GM19043 (cell line): Measurements from ENCODE around the gene CSMD2.

ENCODE experiments used
- ATAC-seq: cut with Tn5 transposase; IDR thresholded peaks from one replicate; pipeline ENCODE4 v1.9.1; 2021; ENCODE audit warnings: low read depth; ENCODE audit not compliant: unreplicated experiment

Gene CSMD2

DNA sequence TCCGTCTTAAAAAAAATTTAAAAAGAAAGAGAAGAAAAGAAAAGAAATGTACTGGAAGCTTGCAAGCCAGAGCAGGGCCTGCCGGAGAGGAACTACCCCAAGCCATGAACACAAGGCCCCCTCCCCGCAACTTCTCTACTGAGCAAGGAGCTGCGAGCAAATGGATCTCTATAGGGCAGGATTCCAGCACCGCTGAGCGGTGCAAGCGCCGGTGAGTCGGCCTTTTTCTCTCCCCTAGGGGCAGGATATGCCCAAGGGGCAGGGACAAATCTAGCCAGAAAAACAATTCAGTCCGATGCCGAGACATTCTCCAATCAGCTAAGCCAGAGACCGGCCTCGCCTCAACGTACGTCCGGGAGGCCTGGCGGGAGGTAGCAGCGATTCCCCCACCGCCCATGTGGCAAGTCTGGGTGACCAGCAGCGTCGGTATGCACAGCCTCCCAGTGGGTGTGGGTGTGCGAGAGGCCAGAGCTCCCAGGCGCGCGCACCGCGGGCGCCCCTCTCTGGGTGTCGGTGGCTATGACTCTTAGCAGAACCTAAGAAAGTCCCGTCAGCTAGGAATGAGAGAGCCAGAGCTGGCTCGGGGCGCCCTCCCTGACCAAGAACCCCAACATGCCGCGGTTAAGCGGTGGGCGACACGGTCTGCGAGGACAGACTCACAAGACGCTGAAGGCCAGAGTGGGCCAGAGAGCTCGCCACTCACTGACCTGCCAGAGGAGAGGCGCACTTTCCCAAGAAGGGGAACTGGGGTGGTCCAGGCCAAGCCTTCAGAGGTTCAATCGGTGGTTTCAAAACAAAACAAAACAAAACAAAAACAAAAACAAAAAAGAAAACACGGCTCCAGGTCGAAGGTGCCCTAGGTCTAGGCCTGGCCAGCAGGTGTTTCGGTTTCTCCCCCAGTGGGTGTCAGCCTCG is 1.9 kb downstream of the CSMD2 start:
- no peak for ATAC-seq

DNA sequence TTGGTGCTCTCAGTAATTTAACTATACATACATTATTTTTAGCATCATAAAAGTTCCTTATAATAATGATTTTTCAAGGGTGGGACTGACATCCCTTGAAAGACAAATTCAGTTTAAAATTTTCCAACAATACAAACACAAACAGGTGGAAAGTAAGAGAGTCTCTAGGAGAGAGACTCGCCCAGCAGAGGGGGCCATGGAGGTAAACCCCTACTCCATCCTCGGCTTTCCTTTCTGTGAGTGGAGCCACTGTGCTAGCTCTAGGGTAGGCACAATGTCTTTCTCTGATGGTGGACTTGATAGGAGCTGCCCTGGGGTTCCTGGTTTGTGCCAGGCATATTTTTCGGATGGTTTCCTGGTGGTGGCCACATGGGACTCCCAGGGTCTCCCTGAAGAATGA is 8.3 kb downstream of the CSMD2 start:
- ATAC-seq: no peak

DNA sequence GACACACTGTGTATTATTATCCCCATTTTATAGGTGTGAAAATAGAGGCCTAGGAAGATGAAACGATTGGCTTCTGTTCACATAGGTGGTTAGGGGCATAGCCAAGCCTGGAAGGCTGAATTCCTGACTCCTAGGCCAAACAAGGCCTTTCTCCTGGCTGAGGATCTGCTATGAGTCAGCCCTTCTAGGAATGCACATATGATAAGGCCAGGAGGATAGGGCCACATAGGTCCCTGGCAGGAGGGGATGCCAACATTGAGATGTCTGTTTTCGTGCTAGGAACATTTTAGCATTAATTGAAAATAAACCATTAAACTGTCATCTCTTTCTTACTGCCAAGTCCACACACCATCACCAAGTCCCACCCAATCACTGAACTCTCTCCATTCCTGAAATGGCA is 9.2 kb downstream of the CSMD2 start:
- no peak for ATAC-seq

- no peak for ATAC-seq
Measured at GRCh38 chr1:34153246-34153645, 11.8 kb downstream of the CSMD2 start.

DNA sequence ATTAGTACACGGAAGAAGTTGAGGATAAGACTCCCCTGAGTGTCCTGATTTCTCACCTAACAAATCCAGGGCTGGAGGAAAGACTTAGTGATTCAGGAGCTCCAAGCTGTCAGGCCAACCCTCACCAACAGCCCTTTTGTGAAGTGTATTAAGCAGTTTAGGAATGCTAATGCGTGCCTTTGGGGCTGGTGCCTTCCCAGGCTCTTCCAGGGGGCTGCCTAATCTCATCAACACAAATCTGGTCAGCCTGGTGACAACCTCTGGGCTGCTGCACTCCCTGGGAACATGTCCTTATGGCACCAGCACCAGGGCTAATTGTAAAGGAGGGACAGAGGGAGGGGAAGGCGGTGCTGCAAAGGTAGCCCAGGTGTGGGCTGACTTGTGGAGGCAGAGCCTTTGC is 15.5 kb downstream of the CSMD2 start:
- ATAC-seq: no peak

GRCh38 chr1:34147301-34147700 is 17.7 kb downstream of the CSMD2 start:
- ATAC-seq: no peak

DNA sequence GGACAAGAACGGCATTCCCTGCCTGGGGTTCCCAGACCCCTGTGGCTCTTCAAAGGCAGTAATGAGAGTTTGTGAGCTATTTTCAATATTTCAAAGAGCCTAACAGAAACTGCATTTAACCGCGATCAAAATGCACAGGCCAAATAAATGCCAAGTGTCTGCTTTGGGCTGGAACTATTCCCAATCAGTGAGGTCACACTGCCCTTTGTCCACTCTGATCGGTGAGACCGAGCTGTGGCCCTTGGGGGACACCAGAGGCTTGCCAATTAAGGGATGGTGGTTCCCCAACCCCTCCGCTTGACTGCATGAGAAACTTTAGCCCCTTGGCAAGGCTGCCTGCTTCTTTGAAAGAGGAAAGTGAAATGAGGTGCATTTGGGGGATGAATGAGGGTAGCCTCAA is 20.3 kb downstream of the CSMD2 start:
- no peak for ATAC-seq

GRCh38 chr1:34143975-34144374 is 21.1 kb downstream of the CSMD2 start:
- no peak for ATAC-seq

GRCh38 chr1:34140011-34140676 is 24.9 kb downstream of the CSMD2 start:
- no peak for ATAC-seq

DNA sequence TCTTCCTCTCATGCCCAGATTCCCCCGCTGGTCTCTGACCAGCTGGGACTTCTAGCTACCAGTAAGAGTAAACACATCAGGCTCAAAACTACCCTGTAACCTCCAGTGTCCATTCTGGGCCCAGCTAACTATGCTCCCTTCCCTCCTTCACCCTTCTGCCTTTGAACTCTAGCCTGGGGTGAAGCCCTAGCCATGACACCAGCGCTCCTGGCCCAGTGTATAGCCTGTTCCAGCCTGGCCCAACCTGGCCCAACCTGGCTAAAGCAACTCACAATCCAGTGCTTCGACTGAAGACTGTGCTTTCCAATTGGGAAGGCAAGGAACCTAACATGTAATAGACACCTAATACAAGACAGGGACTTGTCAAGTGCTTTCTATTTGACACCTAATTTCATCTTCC is 27.6 kb downstream of the CSMD2 start:
- ATAC-seq: no peak

DNA sequence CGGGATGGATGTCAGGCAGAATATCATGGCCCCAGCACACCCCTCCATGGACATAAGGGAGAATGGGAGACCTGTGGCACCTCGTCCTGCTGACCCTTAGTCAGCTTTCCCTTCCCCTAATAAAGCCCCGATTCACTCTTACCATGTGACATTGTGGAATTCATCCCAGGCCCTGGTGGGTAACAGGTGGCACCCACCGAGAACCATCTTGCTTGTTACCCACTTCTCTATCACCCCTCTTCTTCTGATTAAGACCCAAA is 32.9 kb downstream of the CSMD2 start:
- ATAC-seq: no peak

DNA sequence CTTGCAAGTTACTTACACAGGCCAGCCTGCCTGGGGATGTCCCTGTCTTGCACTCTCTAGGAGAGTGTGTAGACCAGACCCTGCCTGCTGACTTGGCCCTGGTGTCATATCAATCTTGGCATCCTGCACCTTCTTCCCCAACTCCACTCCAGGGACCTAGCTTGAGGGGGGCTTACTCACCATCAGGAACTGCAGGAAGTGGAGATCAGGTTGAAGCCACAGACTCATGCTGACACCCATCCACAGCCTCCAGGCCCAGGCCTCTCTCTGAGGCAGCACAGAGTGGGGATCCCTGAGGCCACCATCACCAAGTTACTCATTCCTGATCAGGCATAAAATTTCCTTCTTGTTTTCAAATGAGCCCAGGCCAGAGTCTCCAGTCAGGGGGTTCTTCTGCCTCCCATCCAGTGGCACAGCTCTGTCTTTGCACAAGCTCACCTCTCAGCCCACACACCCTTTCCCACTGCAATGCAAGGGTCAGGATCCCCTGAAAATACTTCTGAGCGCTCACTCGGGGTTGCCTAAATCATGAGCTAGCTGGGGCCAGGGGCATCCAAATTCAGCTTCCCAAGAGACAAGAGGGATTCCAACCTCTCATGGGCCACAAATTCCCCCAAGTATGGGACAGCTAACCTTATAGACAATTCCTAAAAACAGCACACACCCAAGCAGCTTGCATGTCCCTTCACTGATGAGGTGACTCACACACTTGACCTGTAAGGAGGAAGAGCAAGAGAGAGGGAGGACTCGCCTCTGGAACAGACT is 33.5 kb downstream of the CSMD2 start:
- no peak for ATAC-seq

DNA sequence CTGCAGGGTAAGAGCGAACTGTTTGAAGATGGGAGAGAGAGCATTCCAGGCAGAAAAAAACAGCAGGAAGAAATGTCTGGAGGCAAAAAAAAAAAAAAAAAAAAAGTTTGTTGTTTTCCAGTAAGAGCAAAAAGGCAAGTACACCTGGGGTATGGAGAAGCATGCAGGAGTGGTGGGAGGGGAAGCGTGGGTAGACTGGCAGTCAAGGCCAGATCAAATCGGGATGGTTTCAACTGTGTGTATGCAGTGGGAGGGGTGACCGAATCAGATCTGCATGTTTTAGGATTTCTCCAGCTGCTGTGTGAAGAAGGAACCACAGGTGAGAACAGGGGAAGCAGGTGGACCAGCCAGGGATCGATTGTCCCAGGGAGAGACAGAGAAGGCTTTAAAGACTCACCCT is 34.7 kb downstream of the CSMD2 start:
- no peak for ATAC-seq

GRCh38 chr1:34129630-34130029 is 35.4 kb downstream of the CSMD2 start:
- ATAC-seq: no peak

DNA sequence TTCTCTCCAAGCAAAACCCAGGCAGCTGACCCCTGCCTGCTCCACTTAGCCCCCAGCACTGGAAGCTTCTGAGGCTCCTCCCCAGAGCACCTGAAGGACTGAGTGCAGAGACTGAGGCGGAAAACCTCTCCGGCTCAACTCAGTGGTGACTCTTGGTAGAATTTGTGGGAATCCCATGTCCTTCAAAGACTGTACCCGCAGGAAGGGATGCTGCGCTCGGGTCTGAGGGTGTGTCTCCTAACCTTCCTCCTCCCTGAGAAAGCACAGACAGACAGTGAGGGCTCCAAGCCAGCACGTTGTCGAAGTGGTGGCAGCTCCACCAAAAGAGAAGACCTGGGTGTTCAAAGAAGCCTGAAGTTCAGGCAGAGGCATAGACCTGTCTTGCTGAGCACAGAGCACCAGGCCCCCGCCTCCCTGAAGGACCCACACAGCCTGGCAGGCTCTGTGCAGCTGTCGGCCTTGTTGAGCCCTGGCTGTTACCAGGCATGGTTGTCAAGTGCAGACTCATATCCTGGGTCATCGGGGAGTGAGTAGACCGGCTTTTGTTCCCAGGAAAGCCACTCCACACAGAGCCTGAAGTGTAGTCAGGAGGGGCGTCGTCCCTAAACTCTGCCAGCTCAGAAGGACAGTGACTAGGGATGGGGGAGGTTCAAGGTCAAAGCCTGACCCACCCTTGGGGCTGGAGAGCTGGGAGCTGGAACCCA is 36.7 kb downstream of the CSMD2 start:
- ATAC-seq: no peak

DNA sequence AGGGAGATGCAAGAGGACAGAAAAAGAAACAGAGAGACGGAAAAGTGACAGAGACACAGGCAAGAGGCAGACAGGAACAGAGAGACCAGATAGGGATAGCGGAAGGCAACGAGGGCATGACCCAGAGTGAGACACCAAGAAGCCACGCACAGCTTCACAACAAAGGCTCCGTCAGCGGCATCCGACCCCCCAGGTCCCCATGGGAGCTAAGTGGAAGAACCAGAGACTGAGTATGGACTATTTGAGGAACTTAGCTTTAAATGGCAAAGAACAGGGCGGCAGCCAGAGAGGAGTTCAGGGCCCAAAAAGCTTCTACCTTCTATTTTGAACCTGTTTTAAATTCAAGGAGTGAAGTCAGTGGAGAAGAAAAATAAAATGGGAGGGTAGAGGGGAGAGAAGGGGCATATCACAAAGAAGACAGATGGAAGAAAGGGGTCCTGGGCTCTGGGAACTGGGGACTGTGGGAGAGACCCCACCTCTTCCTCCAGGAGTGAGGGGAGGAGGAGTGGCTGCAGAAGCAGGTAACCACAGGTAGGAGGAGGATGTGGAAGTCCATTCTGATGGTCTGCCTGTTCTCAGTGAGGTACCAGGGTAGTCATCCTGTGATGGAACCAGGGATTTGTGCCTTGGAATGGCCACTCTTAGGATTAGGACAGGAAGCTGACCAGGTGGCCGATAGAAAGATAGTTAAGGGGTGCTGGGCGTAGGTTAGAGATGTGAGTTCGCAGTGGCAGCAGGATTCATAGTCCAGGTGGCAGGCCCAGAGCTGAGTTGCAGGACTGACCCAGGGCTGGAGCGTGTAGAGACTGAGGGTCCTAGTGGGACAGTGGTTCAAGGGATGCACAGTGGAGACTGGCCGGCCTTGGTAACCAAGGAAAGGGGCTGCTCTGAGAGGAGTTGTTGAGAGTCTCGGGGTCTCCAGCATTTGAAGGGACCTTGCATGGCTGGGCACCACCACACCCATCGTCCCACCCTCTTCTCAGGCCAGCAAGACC is 37.7 kb downstream of the CSMD2 start:
- no peak for ATAC-seq

DNA sequence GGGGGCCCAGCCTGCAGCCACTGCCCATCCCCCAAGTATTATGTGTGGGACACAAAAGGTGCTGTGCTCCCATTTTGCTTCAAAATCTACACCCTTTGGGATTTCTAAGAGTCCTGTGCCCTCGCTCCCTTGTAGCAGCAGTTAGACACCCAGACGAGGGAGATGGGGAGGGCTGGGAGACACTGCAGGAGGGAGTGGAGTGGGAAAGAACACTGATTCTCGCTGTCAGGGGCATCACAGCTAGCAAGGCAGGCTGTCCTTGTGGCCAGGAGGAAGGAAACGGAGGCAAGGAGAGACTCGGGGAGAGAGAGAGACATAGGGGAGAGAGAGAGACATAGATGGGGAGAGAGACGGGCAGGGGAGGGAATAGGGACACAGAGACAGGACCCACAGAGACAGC is 38.5 kb downstream of the CSMD2 start:
- ATAC-seq: no peak

DNA sequence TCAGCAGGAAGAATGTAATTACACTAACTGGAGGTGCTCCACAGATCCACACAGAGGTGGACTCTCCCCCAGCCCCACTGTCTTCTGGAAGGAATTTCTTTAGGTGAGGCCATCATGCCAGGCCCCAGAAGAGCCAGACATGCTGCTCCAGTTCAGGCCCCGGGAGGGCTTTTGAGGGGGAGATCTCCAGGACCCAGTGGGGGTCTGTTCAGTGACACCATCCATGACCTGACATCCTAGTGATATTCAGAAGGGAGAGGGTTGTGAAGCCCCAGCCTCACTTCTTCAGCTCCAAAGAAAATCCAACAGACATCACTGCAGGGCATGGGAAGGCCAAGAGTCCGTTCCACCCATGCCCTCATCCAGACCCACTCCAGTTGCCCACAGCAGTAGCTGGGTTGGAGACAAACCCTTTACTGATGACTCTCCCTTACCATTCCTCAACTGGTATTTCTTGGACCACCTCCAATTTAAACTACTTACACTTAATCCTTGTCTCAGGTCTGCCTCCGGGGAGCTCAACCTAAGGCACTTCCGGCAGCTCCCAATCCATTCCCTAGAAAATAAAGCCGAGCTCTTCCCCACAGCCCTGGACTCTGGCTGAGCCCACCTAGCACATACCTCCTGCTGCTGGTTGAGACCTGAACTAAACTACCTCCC is 39.2 kb downstream of the CSMD2 start:
- no peak for ATAC-seq
